ENCODE measurements around the gene GPI. TPM values are rescaled to one million over a fixed set of nuclear protein-coding genes. Genes with fewer than 3 reads are reported as not detected.

GPI gene
- polyA plus RNA-seq, 12 donors, result 114 to 177 (median 146) TPM; not detected in 1

DNA sequence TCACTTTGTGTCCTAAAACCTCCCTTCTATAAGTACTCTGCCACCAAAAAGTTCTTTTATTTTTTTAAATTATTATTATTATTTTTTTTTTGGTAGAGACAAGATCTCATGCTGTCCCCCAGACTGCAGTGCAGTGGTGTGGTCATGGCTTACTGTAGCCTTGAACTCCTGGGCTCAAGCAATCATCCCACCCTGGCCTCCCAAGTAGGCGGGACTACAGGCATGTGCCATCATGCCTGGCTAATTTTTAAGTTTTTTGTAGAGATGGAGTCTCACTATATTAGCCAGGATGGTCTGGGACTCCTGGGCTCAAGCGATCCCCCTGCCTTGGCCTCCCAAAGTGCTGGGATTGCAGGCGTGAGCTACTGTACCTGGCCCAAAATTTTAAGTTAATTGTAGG, 29.1 kb upstream of the GPI start:
- no peak for DNase-seq

DNA sequence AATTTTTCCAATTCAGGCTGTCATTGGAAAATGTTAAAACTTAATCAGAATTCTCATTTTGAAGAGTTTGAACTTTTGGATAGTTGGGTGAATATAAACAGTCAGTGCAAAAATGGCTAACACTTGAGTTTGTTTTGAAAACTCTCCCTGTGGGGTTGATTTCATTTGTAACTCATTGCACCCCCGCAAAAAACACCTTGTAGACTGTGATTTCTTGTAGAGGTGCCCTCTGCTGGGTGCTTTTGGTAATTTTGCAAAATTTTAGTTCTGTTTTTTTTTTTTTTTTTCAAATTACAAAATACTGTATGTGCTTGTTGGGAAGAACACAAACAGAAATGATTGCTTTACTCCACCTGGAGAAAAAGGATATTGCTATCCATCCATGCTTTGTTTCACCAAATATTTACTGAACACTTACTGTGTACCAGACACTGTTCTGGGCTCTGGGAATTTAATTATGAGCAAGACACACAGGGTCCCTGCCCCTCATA, 28.2 kb upstream of the GPI start:
- no peak for DNase-seq

DNA sequence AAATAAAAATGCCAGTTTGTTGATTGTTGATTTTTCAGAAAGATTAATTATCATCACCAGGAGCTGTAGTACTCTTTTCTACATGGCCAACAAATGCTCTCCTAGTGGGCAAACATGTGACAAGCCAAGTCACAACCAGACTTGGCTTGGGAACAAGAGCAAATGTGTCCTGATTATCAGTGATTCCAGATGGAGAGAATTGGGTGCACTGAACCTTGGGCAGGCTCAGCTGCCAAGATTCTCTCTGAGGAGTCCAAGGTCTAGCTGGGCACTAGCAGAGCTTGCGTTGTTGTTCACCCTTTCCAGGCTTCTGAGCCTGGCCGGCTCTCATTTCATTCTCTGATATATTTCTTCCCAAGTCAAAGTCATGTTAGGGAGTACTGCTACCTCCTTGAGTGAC, 27.3 kb upstream of the GPI start:
- DNase-seq, result no peak

DNA sequence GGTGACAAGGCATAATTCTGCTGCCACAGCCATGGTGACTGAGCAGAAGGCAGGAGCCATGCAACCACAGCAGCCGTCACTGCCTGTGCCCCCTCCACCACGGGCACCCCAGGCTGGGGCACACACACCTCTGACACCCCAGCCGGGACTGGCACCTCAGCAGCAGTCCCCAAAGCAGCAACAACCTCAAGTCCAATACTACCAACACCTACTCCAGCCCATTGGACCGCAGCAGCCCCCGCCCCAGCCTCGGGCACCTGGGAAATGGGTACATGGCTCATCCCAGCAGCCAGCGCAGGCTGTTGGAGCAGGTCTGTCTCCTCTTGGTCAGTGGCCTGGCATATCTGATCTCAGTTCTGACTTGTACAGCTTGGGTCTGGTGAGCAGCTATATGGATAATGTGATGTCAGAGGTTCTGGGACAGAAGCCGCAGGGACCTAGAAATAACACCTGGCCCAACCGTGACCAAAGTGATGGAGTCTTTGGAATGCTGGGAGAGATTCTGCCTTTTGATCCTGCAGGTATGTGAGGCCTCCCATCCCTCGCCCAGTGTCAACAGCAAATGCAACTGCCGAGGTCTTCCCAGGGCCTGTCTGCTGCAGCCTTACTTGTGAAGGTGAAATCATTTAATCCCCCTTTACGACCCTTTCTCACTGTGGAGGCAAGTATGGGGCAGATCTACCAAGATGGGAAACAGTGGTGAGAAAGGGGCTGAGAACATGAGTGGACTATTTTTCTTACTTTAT, 22.9 kb upstream of the GPI start:
- DNase-seq, result no peak

DNA sequence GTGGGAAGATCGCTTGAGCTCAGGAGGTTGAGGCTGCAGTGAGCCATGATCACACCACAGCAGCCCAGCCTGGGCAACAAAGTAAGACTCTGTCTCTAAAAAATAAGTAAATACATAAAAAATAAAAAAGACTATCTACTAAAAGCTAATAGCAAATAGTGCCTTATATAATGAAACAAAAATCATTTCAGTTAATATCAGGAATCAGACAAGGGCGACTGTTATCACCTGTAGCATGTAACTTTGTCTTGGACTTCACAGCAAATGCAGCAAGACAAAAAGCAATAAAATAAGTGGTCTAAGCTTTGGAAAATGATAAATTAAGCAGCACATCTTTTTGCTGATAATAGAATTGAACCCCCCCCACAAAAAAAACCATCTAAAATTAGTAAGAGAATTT, 21.2 kb upstream of the GPI start:
- no peak for DNase-seq

DNA sequence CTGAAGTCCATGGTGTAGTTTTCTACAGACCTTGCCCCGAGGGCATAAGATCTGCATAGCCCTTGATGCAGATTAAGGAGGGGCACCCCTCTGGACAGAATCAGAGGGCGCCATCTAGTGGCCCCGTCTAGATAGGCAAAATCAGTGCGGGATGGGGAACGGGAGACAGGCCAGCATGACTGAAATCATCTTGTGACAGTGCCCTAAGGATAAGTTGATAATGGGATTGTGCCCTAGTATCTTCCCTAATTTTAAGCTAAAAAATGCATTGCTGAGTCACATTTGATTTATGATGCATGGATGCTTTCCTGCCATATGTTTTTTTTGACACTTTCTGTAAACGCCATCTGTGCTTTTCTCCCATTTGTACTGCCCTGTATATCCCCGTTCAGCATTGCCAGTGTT, 19.0 kb upstream of the GPI start:
- DNase-seq, result no peak

DNA sequence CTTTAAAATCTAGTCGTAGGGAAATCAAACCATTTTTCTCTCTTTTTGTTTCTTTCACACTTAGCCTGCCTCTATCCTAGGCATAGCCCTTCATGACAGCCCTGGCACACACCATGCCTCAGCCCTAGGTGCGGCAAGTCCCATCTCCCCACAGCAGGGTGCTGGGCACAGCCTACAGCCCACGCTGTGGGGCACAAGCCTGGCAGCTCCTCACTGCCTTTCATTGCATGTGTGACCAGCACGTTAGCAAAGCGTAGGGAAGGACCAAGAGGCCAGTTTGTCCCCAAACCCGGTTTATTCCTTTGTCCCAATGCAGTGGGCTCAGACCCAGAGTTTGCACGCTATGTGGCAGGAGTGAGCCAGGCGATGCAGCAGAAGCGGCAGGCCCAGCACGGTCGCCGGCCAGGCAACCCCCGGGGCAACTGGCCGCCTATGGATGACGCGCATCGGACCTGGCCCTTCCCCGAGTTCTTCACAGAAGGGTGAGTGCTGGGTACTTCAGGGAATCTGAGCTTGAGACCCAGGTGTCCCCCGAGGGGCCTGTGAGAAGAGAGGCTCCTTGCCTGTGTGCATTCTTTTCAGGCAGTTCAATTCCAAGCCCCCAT, 17.3 kb upstream of the GPI start:
- no peak for DNase-seq

DNA sequence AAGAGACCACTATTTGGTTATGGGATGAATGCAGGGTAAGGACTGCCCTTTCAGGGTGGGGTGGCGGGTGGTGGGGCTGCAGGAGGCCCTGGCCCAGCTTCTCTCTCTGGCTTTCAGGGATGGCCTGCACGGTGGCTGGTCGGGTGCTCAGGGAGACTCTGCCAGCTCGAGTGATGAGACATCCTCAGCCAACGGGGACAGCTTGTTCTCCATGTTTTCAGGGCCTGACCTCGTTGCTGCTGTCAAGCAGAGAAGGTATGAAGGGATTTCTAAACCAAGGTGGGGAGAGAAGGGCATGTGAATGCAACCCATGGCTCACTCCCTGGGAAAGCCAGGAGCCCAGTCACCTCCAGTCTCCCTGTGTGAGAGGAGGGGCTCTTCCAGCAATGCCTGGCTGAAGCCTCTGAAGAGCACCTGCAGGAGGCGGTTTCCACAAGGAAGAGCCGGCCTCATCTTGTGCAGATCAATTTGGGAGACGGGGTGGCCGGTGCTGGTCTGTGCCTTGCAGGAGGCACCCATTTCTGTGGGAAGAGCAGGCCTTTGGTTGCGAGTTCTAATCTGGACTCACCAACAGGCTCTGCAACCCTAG, 16.0 kb upstream of the GPI start:
- no peak for DNase-seq

DNA sequence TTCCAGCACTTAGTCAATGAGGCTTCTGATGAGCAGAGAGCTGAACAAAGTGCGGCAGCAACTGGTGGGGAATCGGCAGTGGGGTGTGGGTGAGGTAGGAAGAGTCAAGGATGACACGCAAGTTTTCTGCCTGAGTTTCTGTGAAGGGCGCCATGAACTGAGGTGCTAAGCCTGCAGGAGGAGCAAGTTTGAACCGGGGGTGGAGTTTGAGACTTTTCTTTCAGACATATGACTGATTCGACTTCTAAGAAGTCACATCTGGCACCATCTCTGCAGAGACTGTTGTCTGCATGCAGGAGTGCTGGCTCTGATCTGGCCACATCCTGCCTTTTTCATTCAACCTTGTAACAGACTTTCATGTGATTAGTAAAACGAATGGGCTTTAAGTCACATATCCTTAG, 14.8 kb upstream of the GPI start:
- no peak for DNase-seq

DNA sequence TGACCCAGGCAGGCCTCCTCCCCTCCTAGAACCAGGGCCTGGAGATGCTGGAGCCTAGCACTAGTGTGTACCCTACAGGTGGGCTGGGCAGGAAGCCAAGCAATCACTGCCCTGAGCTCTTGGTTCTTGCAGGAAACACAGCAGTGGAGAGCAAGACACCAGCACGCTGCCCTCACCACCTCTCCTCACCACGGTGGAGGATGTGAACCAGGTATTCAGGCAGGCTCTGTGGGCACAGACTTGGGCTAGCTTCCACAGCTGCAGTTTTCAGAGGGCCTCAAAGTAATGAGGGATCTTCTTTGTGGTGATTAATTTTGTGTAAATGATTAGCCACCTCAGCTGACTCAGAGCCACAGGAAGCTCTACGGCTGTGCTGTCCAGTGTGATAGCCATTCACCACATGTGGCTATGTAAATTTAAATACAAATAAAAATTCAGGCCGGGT, 13.6 kb upstream of the GPI start:
- no peak for DNase-seq

DNA sequence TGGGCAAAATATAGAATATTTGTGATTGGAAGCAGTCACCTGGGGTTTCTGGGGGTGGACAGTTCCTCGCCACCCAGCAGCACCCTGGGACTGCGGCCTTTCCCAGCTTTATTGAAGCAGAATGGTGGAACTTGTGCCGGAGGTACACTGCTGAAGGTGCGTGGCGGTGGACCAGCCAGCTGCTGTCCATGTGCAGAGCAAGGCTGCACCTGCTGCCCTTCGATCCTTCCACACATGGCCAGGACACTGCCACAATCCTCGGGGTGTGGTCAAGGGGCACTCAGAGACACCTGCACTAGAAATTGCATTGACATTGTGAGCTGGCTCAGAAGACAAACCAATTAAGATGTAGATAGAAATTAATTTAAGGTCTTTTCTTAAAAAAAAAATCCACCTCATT, 11.4 kb upstream of the GPI start:
- DNase-seq, result no peak

DNA sequence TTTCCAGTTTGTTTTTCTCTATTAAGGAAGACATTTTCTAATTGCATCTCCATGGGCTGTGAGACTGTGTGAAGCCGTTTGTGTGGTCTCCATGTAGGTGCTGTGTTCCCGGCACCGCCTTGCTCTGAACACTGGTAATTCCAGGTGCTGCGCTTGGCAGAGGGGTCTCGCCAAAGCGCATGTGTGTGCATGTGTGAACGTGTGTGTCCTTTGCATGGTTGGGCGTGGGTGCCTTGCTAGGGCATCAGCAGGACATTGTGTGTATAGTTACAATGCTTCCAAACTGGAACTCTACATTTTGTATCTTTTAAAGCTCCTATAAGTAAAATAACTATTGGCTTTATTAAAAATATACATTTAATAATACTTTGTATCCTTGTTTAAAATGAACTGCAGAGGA, 9.8 kb upstream of the GPI start:
- no peak for DNase-seq

DNA sequence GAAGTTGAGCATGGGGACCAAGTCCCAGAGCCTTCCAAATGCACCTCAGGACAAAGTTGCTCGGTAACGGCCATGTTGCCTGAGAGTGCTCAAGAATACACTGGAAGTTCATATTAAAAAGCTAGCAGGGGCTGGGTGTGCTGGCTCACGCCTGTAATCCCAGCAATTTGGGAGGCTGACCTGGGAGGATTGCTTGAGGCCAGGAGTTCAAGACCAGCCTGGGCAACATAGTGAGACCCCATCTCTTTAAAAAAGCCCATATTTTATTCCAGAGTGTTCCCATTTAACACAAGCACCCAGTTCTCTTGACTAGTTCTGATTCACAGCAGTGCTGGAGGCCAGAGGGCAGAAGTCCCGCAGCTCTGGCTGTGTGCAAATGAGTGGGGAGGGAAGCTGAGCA, 8.1 kb upstream of the GPI start:
- no peak for DNase-seq

DNA sequence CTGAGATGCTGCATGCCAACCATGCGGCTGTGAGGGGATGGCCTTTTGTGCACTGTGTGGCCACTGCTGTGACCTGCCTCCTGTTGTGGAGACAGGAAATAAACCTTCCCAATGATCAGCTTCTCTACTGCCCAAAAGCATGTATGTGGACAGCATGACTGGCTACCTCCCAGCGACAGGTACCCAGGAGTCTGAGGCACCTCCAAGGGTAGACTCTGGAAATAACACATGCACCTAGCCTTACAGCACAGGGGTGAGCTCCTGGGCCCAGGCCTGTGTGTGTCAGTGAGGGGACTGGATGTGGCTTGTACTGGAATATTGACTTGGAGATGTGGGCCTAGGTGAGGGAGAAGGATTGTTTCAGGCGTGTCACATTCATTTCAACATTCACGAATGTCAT, 7.6 kb upstream of the GPI start:
- DNase-seq, result no peak

DNA sequence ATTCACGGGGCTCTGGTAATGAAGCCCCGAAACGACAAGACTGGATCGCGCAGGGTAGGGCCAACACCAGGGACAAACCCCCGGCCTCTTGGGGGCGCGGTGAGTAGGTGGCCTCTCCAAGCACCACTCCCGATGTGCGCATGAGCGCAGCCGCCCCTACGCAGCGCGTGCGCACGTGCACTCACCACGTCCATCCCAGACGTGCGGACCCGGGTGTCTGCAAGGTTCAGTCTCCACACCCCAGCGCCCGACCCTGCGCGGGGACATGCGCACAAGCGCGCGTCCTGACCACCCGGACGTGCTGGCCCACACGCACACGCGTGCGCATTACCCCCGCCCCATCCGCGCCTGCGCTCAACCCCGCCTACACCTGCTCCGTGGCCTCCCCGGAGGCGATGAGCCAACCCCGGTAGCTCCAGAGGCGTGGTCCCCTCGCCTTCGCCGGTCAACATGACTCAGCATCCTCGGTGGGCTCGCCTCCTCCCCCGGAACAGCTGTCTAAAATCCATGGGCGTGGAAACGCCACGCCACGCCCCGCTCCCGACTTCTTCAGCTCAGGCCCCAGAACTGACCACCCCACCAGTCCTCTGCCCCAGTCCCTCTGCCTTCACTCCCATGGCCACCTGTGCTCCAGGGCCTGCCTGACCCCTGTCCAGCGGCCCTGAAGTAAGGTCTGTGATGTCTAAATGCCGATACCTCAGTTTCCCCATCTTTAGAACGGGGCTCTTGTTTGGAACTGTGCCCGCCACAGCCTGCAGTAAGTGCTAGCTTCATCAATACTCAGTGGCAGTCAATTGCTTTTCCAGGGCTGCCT, 5.6 kb upstream of the GPI start:
- peak; percentile 98 for DNase-seq

DNA sequence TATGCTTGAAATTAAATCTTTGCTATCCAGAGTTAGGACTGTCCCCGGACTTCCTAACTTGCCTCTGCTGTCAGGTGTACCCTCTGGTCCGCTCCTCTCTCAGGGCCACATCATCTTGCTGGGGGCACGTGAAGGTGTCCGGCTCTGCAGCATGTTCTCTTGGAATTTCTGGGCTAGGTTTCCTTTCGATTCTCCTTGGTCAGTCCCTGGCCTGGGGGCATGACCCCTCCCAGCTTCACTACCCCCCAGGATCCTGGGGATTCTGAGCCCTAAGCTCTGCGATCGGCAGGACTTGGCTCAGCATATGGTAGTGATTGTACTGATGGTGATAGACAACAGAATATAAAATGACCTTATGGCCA, 5.1 kb upstream of the GPI start:
- DNase-seq, result no peak

DNA sequence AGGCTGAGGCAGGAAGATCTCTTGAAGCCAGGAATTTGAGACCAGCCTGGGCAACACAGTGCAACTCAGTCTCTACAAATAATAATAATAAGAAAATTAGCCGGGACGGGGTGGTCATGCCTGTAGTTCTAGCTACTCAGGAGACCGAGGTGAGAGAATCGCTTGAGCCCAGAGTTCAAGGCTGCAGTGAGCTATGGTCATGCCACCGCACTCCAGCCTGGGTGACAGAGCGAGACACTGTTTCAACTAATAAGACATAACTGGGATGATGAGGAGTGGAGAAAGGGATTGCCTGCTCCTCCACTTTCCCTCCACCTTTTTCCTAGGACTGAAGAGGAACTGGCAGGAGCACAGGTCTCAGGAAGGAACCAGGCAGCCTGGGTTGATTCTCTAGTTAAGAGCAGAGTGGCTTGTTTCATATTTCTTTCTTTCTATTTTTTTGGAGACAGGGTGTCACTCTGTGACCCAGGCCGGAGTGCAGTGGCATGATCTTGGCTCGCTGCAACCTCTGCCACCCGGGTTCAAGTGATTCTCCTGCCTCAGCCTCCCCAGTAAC, 4.6 kb upstream of the GPI start:
- no peak for DNase-seq

DNA sequence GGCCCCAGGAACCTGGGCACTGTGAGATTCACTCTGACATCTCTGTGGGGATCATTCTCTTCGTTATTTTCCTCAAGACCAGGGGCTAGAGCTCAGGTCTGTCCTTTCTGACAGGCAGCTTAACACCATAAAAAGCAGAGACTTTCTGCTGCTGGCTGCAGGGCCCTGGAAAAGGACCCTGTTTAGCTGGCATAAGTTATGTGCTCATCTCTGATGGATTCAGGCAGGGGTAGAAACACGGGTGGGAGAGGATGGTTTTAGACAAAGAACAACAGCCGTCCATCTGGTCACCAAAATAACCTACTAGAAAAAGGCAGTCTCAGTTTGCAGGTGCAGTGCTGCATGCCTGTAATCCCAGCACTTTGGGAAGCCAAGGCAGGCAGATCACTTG, 2.3 kb upstream of the GPI start:
- no peak for DNase-seq

DNA sequence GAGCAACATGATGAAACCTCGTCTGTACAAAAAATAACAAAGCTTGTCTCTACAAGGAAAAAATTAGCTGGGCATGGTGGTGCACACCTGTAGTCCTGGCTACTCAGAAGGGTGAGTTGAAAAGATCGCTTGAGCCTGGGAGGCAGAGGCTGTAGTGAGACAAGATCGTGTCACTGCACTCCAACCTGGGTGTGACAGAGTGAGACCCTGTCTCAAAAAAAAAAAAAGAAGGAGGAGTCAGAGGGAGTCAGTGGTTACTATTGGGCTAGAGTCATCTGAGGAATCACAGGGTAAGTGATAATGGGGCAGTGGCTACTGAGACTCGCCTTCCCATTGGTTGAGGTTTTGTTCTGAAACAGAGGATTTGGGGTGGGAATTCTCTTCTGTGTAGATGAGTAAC, 1.9 kb upstream of the GPI start:
- no peak for DNase-seq

DNA sequence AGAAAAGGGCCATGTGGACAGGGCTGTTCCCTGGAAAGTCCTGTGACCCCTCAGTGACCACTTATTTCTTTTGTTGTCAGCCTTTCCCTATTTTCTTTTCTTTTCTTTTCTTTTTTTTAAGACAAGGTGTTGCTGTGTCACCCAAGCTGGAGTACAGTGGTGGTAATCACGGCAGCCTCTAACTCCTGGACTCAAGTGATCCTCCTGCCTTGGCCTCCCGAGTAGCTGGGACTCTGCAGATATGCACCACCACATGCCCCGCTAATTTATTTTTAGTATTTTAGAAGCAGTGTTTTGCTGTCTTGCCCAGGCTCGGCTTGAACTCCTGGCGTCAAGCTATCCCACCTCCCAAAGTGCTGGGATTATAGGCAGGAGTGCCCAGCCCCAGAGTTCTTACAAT, 1.1 kb upstream of the GPI start:
- DNase-seq, result no peak

DNA sequence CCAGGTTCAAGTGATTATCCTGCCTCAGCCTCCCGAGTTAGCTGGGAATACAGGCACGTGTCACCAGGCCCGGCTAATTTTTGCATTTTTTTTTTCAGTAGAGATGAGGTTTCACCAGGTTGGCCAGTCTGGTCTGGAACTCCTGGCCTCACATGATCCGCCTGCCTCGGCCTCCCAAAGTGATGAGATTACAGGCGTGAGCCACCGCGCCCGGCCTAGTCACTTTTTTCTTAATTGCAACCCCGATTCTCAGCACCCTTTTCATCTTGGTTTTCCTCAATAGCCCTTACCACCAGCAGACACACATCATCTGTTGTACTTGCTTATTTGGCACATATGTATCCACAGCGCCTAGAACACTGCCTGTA, 550 bp upstream of the GPI start:
- DNase-seq, result no peak

All from muscle of arm (tissue), 12 donors.